22Rv1 (cell line): ENCODE results near the gene CDYL.

Source experiments
- ZFX ChIP-seq: fragments of 450-650 bp; IDR thresholded peaks from 2 replicates; pipeline ENCODE4 v1.6.1; 2017; ENCODE audit warnings: antibody characterized with exemption, borderline replicate concordance
- TF ChIP-seq, protein P1 (sequence below): fragments of 450-650 bp; IDR thresholded peaks from 2 replicates; pipeline ENCODE4 v1.5.1; 2017; ENCODE audit warnings: mild to moderate bottlenecking

DNA sequence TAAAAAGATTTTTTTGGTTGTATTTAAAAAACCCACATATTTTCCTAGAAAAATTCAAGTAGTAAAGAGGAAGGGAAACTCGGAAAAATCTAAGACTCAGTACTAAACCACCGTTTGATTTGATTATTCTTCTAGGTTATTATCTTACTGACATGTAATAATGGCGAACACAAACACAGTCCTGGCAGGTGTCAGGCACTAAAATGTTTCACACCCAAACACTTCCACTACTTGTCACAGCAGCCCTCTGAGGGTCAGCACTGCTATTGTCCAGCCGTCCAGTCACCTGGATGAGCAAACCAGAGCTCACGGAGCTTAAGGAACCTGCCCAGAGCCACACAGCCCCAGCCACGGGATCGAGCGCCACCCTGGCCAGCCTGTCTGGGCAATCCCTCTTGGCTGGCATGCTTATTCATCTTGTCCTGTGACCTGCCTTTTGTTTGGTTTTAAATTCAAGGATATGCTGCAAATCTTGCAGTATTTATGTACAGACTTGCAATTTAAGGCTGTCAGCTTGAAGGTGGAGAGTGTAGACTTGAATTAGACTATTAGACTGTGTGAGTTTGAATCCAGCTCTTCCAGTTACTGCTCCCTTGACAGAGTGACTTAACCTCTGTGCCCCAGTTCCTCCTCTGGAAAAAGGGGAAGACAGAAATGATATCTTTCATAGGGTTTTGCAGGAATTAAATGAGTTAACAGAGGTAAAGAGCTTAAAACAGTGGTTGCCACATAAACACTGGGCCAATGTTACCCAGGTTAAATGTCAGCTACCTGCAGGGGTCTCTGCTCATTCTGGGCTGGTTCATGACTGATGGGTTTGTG, 82.2 kb downstream of the CDYL start:
- TF ChIP-seq, protein P1, sequence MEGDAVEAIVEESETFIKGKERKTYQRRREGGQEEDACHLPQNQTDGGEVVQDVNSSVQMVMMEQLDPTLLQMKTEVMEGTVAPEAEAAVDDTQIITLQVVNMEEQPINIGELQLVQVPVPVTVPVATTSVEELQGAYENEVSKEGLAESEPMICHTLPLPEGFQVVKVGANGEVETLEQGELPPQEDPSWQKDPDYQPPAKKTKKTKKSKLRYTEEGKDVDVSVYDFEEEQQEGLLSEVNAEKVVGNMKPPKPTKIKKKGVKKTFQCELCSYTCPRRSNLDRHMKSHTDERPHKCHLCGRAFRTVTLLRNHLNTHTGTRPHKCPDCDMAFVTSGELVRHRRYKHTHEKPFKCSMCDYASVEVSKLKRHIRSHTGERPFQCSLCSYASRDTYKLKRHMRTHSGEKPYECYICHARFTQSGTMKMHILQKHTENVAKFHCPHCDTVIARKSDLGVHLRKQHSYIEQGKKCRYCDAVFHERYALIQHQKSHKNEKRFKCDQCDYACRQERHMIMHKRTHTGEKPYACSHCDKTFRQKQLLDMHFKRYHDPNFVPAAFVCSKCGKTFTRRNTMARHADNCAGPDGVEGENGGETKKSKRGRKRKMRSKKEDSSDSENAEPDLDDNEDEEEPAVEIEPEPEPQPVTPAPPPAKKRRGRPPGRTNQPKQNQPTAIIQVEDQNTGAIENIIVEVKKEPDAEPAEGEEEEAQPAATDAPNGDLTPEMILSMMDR, result no peak
- no peak for TF ChIP-seq ZFX
